Measurements from ENCODE around the gene TBX3.

The TBX3 gene

DNA sequence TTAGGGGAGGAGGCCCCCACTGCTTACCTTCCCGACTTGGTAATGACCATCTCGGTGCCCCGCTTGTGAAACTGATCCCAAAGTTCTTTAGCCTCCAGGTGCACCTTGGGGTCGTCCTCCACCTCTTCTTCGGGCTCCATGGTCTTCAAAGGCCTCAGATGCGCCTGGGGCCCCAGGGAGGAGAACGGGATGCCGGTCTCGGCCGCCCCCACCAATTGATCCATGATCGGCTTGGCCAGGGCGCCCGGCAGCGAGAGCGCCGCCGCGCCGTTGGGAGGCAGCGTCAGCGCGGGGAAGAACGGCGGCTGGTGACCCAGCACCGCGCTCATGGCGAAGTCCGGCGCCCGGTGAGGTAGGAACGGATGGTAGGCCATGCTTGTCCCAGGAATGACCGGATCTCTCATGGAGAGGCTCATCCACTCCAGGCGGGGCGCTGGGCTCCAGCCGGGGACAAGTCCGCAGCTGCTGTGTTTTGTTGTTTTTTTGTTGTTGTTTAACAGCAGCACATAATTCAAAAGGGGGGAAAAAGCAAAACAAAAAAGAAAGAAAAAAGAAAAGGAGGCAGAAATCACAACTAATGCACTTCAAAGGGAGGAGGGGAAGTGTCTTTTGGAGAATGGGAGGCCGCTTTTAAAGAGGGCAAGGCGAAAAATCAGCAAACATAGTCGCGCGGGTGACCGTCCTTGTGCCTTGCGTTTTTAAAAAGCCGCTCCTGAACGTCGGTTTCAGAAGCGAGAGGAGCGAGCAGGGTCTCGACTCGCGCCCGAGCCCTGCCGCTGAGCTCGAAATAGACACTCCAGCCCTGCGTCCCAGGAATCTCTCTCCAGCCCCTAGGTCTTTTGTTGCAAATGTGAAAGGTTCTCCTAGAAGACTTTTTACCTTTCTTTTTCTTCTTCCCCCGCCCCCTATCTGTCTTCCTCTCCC, 928 bp downstream of the TBX3 start:
- no peak for DNase-seq (ENCODE audit: low read depth in 2 of 2)

- DNase-seq (ENCODE audit: low read depth in 2 of 2) = no peak
Measured at GRCh38 chr12:114682106-114682784, 1.7 kb downstream of the TBX3 start.

GRCh38 chr12:114681116-114681871, 2.7 kb downstream of the TBX3 start:
- no peak for DNase-seq (ENCODE audit: low read depth in 2 of 2)

DNA sequence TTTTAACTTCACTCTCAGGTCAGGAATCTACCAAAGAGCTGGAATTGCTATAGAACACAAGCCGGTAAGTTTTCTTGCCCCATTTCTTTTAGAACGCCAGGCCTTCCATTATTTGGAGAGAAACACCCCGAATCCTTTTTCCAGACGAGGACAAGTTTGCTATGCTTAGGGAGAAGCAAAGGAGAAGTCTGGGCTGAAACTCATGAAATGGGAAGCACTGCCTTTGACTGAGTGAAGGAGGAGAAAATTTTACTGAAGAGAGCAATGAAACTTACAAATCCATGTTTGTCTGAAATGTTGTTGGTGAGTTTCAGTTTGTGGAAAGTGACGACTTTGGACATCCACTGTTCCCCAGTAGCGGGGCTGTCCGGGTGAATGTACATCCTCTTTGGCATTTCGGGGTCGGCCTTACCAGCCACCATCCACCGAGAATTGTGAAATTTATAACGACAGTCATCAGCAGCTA, 3.3 kb downstream of the TBX3 start:
- DNase-seq (ENCODE audit: low read depth in 2 of 2) = no peak

- DNase-seq (ENCODE audit: low read depth in 2 of 2) = no peak
Measured at GRCh38 chr12:114679942-114680341, 4.0 kb downstream of the TBX3 start.

- no peak for DNase-seq (ENCODE audit: low read depth in 2 of 2)
Measured at GRCh38 chr12:114679452-114679875, 4.5 kb downstream of the TBX3 start.

DNA sequence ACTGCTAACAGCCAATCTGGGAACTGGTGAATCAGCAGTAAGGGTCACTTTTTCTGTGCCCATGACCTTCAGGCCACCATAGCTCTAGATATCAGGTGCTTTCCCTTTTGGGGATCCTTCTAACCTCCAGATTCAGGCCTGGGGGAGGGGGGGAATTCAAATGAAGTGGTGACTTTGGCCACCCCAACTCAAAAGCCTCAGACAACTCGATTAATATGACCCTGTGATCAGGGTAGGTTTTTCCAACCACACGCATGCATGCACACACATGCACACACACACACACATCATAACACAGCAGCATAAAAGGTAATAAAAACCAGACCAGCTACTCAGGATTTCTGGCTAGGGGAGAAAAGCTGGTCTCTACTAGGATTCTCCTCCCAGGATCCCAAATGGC, 5.3 kb downstream of the TBX3 start:
- DNase-seq (ENCODE audit: low read depth in 2 of 2) = no peak

GRCh38 chr12:114678028-114678427, 5.9 kb downstream of the TBX3 start:
- DNase-seq (ENCODE audit: low read depth in 2 of 2) = no peak

- DNase-seq (ENCODE audit: low read depth in 2 of 2) = no peak
Measured at GRCh38 chr12:114676142-114676741, 7.7 kb downstream of the TBX3 start.

DNA sequence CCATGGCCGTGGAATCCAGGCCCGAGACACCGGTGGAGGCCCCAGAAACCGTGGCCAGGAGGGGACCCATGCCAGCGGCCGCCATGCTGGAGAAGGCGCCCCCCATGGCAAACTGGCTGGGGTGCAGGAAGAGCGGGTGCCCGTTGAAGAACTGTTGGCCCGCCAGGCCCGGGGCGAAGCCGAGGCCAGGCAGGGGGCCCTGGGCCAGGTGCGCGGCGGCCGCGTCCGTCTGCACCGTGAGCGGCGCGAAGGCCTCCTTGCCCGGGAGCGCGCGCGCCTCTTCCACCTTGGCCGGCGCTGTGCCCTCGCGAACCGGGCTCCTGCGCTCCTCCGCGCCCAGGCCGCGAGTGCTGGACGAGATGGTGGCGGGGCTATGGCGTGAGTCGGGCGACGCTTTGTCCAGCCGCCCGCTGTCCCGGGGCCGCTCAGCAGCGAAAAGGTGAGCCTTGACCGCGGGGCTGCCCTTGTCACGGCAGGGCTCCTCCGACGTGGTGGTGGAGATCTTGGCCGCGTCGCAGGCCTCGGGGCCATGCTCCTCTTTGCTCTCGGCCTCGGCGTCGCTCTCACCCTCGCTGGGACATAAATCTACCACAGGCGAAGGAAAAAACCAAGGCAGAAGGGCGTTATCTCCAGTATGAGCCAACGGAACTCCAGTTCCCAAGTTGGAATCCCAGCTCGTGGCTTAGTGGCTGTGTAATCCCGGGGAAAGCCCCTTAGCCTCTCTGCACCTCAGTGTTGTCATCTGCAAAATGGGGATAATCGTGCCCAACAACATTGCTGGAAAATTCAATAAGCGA, 9.5 kb downstream of the TBX3 start:
- no peak for DNase-seq (ENCODE audit: low read depth in 2 of 2)

- no peak for DNase-seq (ENCODE audit: low read depth in 2 of 2)
Measured at GRCh38 chr12:114673901-114674250, 10.1 kb downstream of the TBX3 start.

DNA sequence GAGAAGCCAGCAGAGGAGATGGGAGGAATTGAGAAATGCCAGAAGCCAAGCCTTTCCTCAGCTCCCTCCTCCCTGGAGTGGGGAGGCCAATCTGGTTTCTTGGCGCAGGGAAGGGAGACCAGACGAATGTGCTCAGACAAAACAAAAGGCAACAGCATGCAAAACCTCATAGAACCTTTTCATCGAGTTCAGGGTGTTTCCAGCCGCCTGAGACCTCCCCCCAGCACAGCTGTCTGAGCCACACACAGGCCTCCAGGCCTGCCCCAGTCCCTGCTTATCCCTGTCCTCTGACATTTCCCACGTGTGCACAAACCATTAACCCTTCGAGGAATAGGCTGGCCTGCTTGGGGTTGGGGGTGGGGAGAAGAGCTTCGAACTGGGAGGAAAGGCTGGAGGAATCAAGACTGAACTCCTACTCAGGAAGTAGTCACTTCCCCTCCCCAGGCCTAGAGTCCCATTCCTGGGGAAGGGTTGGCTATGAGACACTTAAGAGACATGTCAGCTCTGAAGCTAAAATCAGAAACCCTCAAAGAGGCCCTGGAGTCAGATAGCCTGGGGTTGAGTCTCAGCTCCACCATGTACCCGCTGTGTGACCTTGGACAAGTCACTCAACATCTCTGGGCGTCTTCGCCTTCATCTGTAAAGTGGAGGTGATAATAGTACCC, 10.7 kb downstream of the TBX3 start:
- no peak for DNase-seq (ENCODE audit: low read depth in 2 of 2)

- DNase-seq (ENCODE audit: low read depth in 2 of 2) = no peak
Measured at GRCh38 chr12:114672817-114673168, 11.2 kb downstream of the TBX3 start.

DNA sequence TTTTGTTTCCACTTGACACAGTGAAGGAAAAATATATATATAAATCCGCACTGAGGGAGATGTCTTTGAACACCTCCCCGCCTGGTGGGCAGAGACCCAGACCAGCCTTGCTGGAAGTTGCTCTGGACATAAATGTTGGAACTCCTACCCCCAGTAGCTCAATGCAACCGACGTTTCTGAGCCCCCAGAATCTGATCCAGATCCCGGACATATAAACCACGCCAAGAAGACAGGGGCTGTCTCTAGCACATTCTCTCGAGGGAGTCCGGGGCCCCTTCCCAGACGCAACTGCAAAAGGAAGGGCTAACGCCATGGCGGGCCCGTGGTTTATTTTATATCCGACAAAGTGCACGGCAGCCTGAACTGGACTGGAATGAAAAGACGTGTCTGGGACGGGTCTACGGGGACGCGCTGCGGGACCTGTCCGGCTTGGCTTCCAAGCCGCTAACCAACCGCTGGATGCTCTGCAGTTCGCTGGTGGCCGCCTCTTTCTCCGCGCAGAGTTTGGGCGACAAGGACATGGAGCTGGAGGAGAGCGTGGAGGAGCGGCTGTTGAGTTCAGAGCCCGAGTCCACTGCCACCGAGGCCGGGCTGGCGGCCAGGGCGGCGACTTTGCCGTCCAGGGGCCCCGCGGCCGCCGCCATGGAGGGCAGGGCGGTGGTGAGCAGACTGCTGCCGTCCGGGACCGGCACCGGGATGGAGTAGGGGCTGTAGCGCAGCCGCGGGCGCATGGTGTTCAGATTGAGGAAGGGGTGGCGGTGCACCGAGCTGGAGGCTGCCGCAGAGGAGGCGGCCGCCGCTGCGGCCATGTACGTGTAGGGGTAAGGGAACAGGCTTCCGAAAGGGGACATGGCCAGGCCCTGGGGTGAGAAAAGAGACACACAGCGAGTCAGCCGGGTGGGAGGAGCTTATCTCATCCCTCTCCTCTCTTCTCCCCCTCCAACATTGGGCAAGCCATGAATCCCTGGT, 12.2 kb downstream of the TBX3 start:
- DNase-seq (ENCODE audit: low read depth in 2 of 2) = no peak

DNA sequence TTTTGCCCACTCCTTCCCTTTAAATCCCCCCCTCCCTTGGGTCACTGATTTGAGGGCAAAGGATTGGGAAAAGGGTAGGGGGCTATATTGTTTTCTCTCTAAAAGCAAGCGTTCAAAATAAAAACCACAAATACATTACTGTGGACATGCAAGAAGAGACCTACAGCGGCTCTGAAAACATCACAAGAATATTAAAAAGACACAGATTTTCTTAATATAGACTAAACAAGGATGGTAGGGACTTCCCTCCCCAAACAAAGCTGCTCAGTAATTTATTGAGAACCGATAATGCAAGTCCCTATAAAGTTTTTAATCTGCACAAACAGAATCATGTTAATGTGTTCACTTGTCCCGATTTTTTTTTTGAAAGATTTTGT, 12.9 kb downstream of the TBX3 start:
- DNase-seq (ENCODE audit: low read depth in 2 of 2) = no peak

DNA sequence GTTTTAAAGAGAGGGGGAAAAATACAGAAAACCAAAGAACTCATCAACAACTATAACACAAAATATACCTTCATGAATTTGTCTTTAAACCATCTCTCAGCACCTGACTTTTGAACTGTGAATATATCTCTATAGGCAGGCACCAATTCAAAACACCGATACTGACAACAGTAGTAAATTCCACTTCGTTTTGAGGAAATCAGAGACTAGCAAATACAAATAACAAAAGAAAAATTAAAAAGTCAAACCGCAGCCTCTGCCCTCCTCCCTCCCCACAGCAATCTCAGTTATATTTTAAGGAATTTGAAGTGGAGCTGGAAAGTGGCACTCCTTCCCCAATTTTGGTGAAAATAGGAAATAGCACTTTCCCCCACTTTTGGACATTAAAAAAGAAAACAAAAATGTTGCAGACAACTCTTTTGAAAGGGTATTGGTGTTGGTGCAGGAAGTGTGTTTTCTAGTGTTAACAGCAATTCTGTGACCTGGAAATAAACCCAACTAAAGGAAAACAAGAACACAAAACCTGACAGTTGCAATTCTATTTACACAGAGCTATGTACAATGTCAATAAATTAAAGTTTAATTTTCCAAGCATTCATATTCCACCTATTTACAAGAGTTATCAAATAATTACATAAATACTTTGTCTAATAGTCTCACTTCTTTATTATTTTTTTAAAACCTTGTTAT, 13.5 kb downstream of the TBX3 start:
- DNase-seq (ENCODE audit: low read depth in 2 of 2) = no peak

- DNase-seq (ENCODE audit: low read depth in 2 of 2) = no peak
Measured at GRCh38 chr12:114669401-114670290, 14.3 kb downstream of the TBX3 start.

DNA sequence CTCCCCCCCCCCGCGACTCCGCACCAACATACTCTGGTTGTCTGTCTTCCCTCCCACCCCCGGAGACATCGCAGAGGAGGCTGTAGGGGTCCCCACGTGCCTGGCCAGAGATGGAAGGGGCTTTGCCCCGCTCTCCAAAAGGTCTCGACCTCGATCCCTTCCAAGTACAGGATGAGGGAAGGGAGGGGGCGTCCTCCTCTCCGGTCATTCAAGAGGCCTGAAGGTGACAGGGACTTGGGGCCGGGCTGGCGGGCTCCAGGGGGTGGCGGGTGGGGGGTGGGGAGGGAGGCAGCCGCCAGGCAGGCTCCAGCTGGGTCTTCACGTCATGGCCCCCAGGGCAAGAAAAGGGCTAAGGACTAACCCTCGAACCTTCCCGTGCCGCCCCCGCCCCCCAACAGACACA, 15.1 kb downstream of the TBX3 start:
- DNase-seq (ENCODE audit: low read depth in 2 of 2) = no peak
